Endothelial cell of umbilical vein (primary cell): ENCODE measurements around the gene ZNF226. TPM values are rescaled to one million over a fixed set of nuclear protein-coding genes. Genes with fewer than 3 reads are reported as not detected.
A peak's percentile ranks its signal among the peaks of the same experiment; 100 is the strongest.

ENCODE experiments used
- BruUV-seq: library from RNA; stranded (reverse); fragments of 400-500 nt; replicated peaks from 2 replicates; lab custom pipeline; 2021; lab: Mats Ljungman, UMichigan
- CTCF ChIA-PET: fragments of 300-600, 350-600 bp; sonication (Branson Sonifier 250); formaldehyde crosslinking; loops from one replicate; lab custom pipeline; 2021; ENCODE audit warnings: antibody characterized with exemption, inconsistent platforms; lab: Charles Lee
- POLR2A ChIA-PET: fragments of 300-600, 350-600 bp; sonication (Branson Sonifier 250); formaldehyde crosslinking; loops from one replicate; lab custom pipeline; 2021; ENCODE audit warnings: antibody characterized with exemption, inconsistent platforms; lab: Charles Lee
- DNase-seq: peaks from one replicate; pipeline ENCODE4 v3.0.0-alpha.2; 2011; ENCODE audit warnings: low read depth, low spot score
- FAIRE-seq: peaks from 2 replicates; lab custom pipeline; 2011; peaks lifted over from hg19 to GRCh38; lab: Jason Lieb, UNC
- H2AFZ ChIP-seq: 2 replicates; pipeline ENCODE4 v1.6.0; 2012; ENCODE audit warnings: low read depth, low read length, control low read depth, inconsistent platforms
- H3K27ac ChIP-seq: 2 replicates; pipeline ENCODE4 v1.5.1; 2011; ENCODE audit warnings: low read depth, mild to moderate bottlenecking, control low read depth, low read length, moderate library complexity; ENCODE audit not compliant: insufficient read depth
- H3K27me3 ChIP-seq, 2 experiments: 2 replicates each; pipeline versions ENCODE4 v1.6.0 to v1.6.1; 2011; ENCODE audit warnings: low read length in 2 of 2, mixed read lengths in 1 of 2; ENCODE audit not compliant: control insufficient read depth in 2 of 2, insufficient read depth in 2 of 2
- H3K36me3 ChIP-seq, 2 experiments: 2 replicates in 1 of 2; 3 replicates in 1 of 2; pipeline ENCODE4 v1.5.1; 2011; ENCODE audit warnings: low read length in 2 of 2, mild to moderate bottlenecking in 1 of 2, moderate library complexity in 1 of 2; ENCODE audit not compliant: control insufficient read depth in 2 of 2, insufficient read depth in 2 of 2; ENCODE audit errors: extremely low read depth in 1 of 2
- H3K4me1 ChIP-seq: 3 replicates; pipeline ENCODE4 v1.5.1; 2011; ENCODE audit warnings: mild to moderate bottlenecking, low read length; ENCODE audit not compliant: control insufficient read depth, insufficient read depth; ENCODE audit errors: extremely low read depth
- H3K4me2 ChIP-seq: 2 replicates; pipeline ENCODE4 v1.6.1; 2011; ENCODE audit warnings: low read length, control low read depth, mixed read lengths; ENCODE audit not compliant: insufficient read depth
- H3K4me3 ChIP-seq, 3 experiments: fragments of 200-600 bp in 1 of 3; sonication (generic), shearing (Covaris generic) in 1 of 3; replicated peaks in 1 of 3; 2 replicates each; pipeline ENCODE4 v1.5.1; 2011 to 2016; ENCODE audit warnings: control low read depth in 3 of 3, low read length in 3 of 3, mild to moderate bottlenecking in 2 of 3, inconsistent platforms in 1 of 3, low read depth in 1 of 3, moderate library complexity in 1 of 3; ENCODE audit not compliant: insufficient read depth in 1 of 3
- H3K79me2 ChIP-seq: 2 replicates; pipeline ENCODE4 v1.6.0; 2012; ENCODE audit warnings: low read length, inconsistent platforms; ENCODE audit not compliant: control insufficient read depth, insufficient read depth
- H3K9ac ChIP-seq: replicated peaks from 2 replicates; pipeline ENCODE3; 2011; ENCODE audit warnings: low read length, control low read depth; ENCODE audit not compliant: insufficient read depth; ENCODE audit errors: extremely low read depth
- H3K9me1 ChIP-seq: replicated peaks from 3 replicates; pipeline ENCODE4 v1.6.0; 2011; ENCODE audit warnings: mild to moderate bottlenecking, low read length; ENCODE audit not compliant: control insufficient read depth, insufficient read depth; ENCODE audit errors: extremely low read depth
- H3K9me3 ChIP-seq: replicated peaks from 2 replicates; pipeline ENCODE4 v1.5.1; 2012; ENCODE audit warnings: low read length, inconsistent platforms; ENCODE audit not compliant: control insufficient read depth, insufficient read depth
- H4K20me1 ChIP-seq: replicated peaks from 2 replicates; pipeline ENCODE3; 2011; ENCODE audit warnings: mild to moderate bottlenecking, low read length; ENCODE audit not compliant: control insufficient read depth, insufficient read depth; ENCODE audit errors: extremely low read depth
- CTCF ChIP-seq, 2 donors: IDR thresholded peaks; 1 replicate in 1 of 2; 2 replicates in 1 of 2; pipeline ENCODE4 v1.5.1; 2011; ENCODE audit warnings: low read length in 2 of 2, mild to moderate bottlenecking in 2 of 2, moderate library complexity in 2 of 2, control low read depth in 1 of 2, inconsistent platforms in 1 of 2, low read depth in 1 of 2; ENCODE audit not compliant: insufficient read depth in 1 of 2; ENCODE audit errors: extremely low read depth in 1 of 2
- EZH2 ChIP-seq: IDR thresholded peaks from 2 replicates; pipeline ENCODE4 v1.6.1; 2012; ENCODE audit warnings: borderline replicate concordance, low read depth, mild to moderate bottlenecking, moderate library complexity, low read length, inconsistent platforms; ENCODE audit not compliant: severe bottlenecking
- FOS ChIP-seq: IDR thresholded peaks from 2 replicates; pipeline ENCODE4 v1.6.1; 2011; ENCODE audit warnings: mild to moderate bottlenecking, low read length, moderate library complexity, borderline replicate concordance; ENCODE audit not compliant: insufficient read depth
- GATA2 ChIP-seq: IDR thresholded peaks from 2 replicates; pipeline ENCODE4 v1.7.0; 2011; ENCODE audit warnings: low read depth, mild to moderate bottlenecking, moderate library complexity, mixed read lengths, low read length; ENCODE audit not compliant: insufficient read length, insufficient read depth
- JUN ChIP-seq: IDR thresholded peaks from 2 replicates; pipeline ENCODE4 v1.6.1; 2011; ENCODE audit warnings: borderline replicate concordance, low read depth; ENCODE audit not compliant: insufficient read length, insufficient read depth
- MAX ChIP-seq: IDR thresholded peaks from 2 replicates; pipeline ENCODE4 v1.6.1; 2011; ENCODE audit not compliant: insufficient read depth, insufficient read length
- MYC ChIP-seq: IDR thresholded peaks from one replicate; pipeline ENCODE4 v1.6.1; 2011; ENCODE audit warnings: mild to moderate bottlenecking, low read depth, low read length
- POLR2A ChIP-seq: IDR thresholded peaks from 2 replicates; pipeline ENCODE4 v1.6.1; 2012; ENCODE audit warnings: low read depth, mild to moderate bottlenecking, control low read depth, low read length
- POLR2AphosphoS5 ChIP-seq: IDR thresholded peaks from 2 replicates; pipeline ENCODE4 v1.6.1; 2012; ENCODE audit warnings: low read depth, mild to moderate bottlenecking, control low read depth, low read length, moderate library complexity; ENCODE audit not compliant: insufficient read depth
- dilution Hi-C: fragments of 300-500 bp; cut with MboI; formaldehyde crosslinking; loops from one replicate; pipeline ENCODE4 v1.15.0; 2019; ENCODE audit warnings: low sequenced_read_pairs; ENCODE audit not compliant: extremely low pct_ligation_motif_present
- intact Hi-C: fragments of 100-400 bp; cut with micrococcal nuclease; formaldehyde crosslinking; loops from one replicate; pipeline ENCODE4 v1.10.0; 2022
- polyA plus RNA-seq, 4 experiments: library from polyadenylated mRNA; depleted of rRNA in 3 of 4; stranded (reverse) in 3 of 4; unstranded in 1 of 4; fragments of >200 nt; gene quantifications; 2 replicates each; pipeline versions ENCODE4 v1.2.1 to v1.2.3, GENCODE V29; 2011 to 2012; ENCODE audit warnings: missing spikeins in 1 of 4
- total RNA-seq: library from RNA; stranded (reverse); gene quantifications from 2 replicates; pipeline ENCODE4 v1.2.3, GENCODE V29; 2021

ZNF226 gene
- total and polyA plus RNA-seq, 2 donors (not counting 3 experiments of a cell fraction or from before 2014, with no cell fraction given): 8.8 to 19.7 TPM

- TF ChIP-seq GATA2 (no peak), POLR2AphosphoS5 (peak; percentile 64), POLR2A (peak; percentile 82)
- POLR2A ChIA-PET: interaction anchor here (0.5 to 1.2 kb wide), 3 partner anchors 33 to 463 kb away, joined by 4 to 9 read pairs (median 9); partner anchors contain the start of gene ZNF226
Observed at GRCh38 chr19:44207126-44207803, 42.4 kb downstream of the ZNF226 start.

GRCh38 chr19:44212250-44212865 is 47.5 kb downstream of the ZNF226 start, which contains the start of gene ZNF227:
Gene ZNF227 (plus strand): TSS chr19:44212532. CDS start chr19:44217793, 5,261 bp downstream.
- TF ChIP-seq POLR2AphosphoS5 (no peak), JUN (peak; percentile 17), MYC (no peak), POLR2A (peak; percentile 65), MAX (no peak), GATA2 (no peak), FOS (peak; percentile 87), EZH2 (no peak), CTCF (IDR thresholded peaks at IDR 0.05; ENCODE audit: extremely low read depth in 1 of 2, insufficient read depth in 1 of 2, low read depth in 1 of 2, low read length in 2 of 2) (no peak)

More at GRCh38 chr19:44207126-44207803, 42.4 kb downstream of the ZNF226 start:
- Histone ChIP-seq H4K20me1 (no peaks in the 10 kb centered on the region), H3K4me3 (peak overlapping the region; percentile 69 to 93 (median 87)), H2AFZ (peak overlapping the region; percentile 98), H3K79me2 (no peaks in the 10 kb centered on the region), H3K9me1 (no peaks in the 10 kb centered on the region), H3K9me3 (no peaks in the 10 kb centered on the region), H3K9ac (peak overlapping the region; percentile 70), H3K36me3 (no peaks in the 10 kb centered on the region), H3K4me1 (peaks cover 3% of the 10 kb centered on the region), H3K27me3 (no peaks in the 10 kb centered on the region), H3K4me2 (peak overlapping the region; percentile 98), H3K27ac (peak overlapping the region; percentile 65)
- intact Hi-C loops (loop anchor here (1.0 kb wide), 6 partner anchors 43 to 241 kb away; partner anchors contain the start of genes ZNF225, ZNF229 and ZNF285), dilution Hi-C loops (no loop called here)
- no TSS peak for BruUV-seq
- CTCF ChIA-PET: interaction anchor here (0.9 to 1.7 kb wide), 2 partner anchors 28 to 42 kb away, joined by 3 to 5 read pairs; partner anchors contain the start of gene ZNF226
- DNase-seq (peak; percentile 91), FAIRE-seq (peak; percentile 96)

More at GRCh38 chr19:44212250-44212865, 47.5 kb downstream of the ZNF226 start, which contains the start of gene ZNF227:
- TSS peak; percentile 45 for BruUV-seq
- Histone ChIP-seq H3K9ac (peak within 1 kb of the TSS; percentile 83), H3K27me3 (no peaks in the 10 kb centered on the region), H3K27ac (peak within 1 kb of the TSS; percentile 71), H3K36me3 (no peaks in the 10 kb centered on the region), H3K4me2 (peak within 1 kb of the TSS; percentile 98), H3K9me1 (no peaks in the 10 kb centered on the region), H3K4me1 (peaks cover 11% of the 10 kb centered on the region), H3K4me3 (peak within 1 kb of the TSS; percentile 82 to 99 (median 98)), H4K20me1 (no peaks in the 10 kb centered on the region), H3K79me2 (peaks cover 7% of the 10 kb centered on the region), H3K9me3 (no peaks in the 10 kb centered on the region), H2AFZ (peak within 1 kb of the TSS; percentile 90)
- CTCF ChIA-PET: interaction anchor here (0.6 to 1.3 kb wide), 8 partner anchors 47 to 358 kb away, joined by 3 to 5 read pairs (median 3); partner anchors contain the start of genes ZNF221, ZNF226, ZNF235 and ZNF45
- POLR2A ChIA-PET: interaction anchor here (0.6 to 1.0 kb wide), 4 partner anchors 45 to 119 kb away, joined by 3 to 7 read pairs (median 4); partner anchors contain the start of gene ZNF226
- DNase-seq (peak; percentile 97), FAIRE-seq (peak; percentile 92)
- intact Hi-C loops (loop anchor here (1.0 to 5.0 kb wide), 10 partner anchors 46 to 288 kb away; partner anchors contain the start of genes ZNF112, ZNF155, ZNF180 and ZNF225), dilution Hi-C loops (no loop called here)
